Measurements from ENCODE around the gene SCYL3.
"Not testable (repeated sequence)": the region's sequence is repeated elsewhere in the genome, so short reads cannot be mapped to it uniquely, and the experiment has no call there.

Gene SCYL3

DNA sequence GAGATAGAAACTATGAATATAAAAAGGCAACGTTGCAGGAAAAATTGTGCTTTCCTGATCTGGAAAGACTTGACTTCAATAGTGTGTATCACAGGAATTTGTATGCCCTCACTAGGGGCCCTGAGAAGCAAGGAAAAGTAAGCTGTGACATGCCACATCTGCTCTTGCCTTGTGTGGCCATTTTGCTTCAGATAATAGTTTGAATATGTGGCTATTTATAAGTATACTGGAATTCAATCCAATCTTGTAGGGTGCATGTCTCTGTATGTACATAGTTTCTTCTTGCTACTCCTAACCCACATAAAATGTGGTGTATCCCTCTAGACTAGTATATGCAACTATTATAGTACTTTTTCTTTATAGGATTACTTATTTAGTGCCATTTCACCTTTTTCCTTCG, 31.1 kb upstream of the SCYL3 start:
- no peak overlapping the region for H3K4me3 ChIP-seq
- H3K9me3 ChIP-seq, result no peaks in the 10 kb centered on the region
- H4K20me1 ChIP-seq, result no peaks in the 10 kb centered on the region
- no peaks in the 10 kb centered on the region for H3K27me3 ChIP-seq
- no peaks in the 10 kb centered on the region for H3K36me3 ChIP-seq
- H3K9ac ChIP-seq, result no peak overlapping the region
- TF ChIP-seq Cebpa-rat (IDR thresholded peaks at IDR 0.05), result no peak
- H3K4me2 ChIP-seq, result no peak overlapping the region
- H3K27ac ChIP-seq, result no peak overlapping the region
- no peaks in the 10 kb centered on the region for H3K4me1 ChIP-seq

DNA sequence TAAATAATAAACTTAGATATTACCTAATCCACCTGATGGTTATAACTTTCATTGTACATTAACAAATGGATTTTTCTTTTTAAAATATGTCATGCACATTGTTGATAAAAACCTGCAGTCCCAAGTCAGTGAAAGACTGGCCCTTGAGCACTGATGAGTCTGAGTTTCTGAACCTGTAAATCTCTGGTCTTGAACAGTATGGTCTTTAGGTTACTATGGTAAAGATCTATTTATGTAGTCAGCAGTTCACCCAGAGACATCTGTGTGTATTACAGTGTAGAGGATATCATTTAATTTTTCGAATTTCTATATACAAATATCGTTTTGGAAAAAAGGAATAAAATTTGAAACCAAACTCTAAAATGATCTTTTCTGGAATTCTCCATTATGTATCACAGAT, 30.4 kb upstream of the SCYL3 start:
- Histone ChIP-seq H3K36me3 (no peaks in the 10 kb centered on the region), H3K9me3 (no peaks in the 10 kb centered on the region), H3K4me3 (no peak overlapping the region), H3K27ac (no peak overlapping the region), H3K4me2 (no peak overlapping the region), H3K9ac (no peak overlapping the region), H3K4me1 (no peaks in the 10 kb centered on the region), H3K27me3 (no peaks in the 10 kb centered on the region), H4K20me1 (no peaks in the 10 kb centered on the region)
- TF ChIP-seq Cebpa-rat (IDR thresholded peaks at IDR 0.05), result no peak

DNA sequence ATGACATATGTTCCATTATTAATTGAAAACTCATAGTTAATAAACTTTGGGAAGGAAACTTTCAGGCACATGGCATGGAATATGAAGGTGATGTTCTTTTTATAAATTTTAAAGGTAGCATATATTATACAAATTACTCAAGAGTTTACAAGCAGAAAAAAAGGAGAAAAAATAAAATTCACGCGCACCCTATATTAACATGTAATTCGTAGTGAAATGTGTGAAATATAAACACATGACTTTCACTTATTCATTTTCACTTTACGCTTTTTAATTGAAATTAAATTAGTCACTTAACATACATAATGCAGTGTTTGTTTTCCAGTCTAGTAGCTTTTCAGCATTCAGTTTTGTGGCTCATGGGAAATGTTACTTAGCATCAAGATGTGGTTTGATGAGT, 27.4 kb upstream of the SCYL3 start:
- no peak overlapping the region for H3K9ac ChIP-seq
- no peaks in the 10 kb centered on the region for H3K27me3 ChIP-seq
- no peaks in the 10 kb centered on the region for H4K20me1 ChIP-seq
- no peak overlapping the region for H3K4me3 ChIP-seq
- no peak overlapping the region for H3K4me2 ChIP-seq
- H3K36me3 ChIP-seq, result no peaks in the 10 kb centered on the region
- TF ChIP-seq Cebpa-rat (IDR thresholded peaks at IDR 0.05), result no peak
- H3K4me1 ChIP-seq, result no peaks in the 10 kb centered on the region
- no peak overlapping the region for H3K27ac ChIP-seq
- H3K9me3 ChIP-seq, result no peaks in the 10 kb centered on the region

DNA sequence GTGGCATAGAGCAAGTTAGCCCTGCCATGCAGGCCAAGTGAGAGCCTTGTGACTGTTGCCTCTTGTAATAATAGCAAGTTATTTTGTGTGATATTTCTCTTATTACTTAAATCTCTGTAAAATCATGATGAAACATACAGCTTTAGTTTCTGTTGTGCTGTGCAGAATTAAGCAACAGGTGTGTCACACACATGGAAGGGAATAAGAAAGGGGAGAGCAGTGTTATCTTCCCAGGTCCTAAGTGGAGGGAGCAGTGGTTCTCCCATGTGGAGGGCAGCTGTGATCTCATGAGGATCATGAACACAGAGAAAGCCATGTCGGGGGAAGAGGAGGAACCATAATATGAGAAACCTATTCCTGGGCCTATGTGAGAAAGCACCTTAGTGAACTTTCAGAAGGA, 25.2 kb upstream of the SCYL3 start:
- H3K36me3 ChIP-seq, result no peaks in the 10 kb centered on the region
- H3K9me3 ChIP-seq, result no peaks in the 10 kb centered on the region
- H4K20me1 ChIP-seq, result no peaks in the 10 kb centered on the region
- no peak for TF ChIP-seq Cebpa-rat (IDR thresholded peaks at IDR 0.05)
- H3K27ac ChIP-seq, result no peak overlapping the region
- no peak overlapping the region for H3K4me2 ChIP-seq
- H3K9ac ChIP-seq, result no peak overlapping the region
- H3K27me3 ChIP-seq, result no peaks in the 10 kb centered on the region
- no peak overlapping the region for H3K4me3 ChIP-seq
- H3K4me1 ChIP-seq, result no peaks in the 10 kb centered on the region

DNA sequence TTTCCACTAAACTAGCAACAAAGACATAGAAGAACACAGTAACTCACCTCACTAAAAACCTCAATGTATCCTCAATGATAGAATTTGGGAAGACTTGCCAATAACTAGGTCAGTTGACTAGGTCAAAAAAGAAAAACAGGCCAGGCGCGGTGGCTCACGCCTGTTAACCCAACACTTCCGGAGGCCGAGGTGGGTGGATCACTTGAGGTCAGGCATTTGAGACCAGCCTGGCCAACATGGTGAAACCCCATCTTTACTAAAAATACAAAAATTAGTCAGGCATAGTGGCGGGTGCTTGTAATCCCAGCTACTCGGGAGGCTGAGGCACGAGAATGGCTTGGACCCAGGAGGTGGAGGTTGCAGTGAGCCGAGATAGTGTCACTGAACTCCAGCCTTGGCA, 24.5 kb upstream of the SCYL3 start:
- not testable (repeated sequence) for H3K27ac ChIP-seq, H3K4me3 ChIP-seq, H3K9me3 ChIP-seq, H3K4me2 ChIP-seq, H4K20me1 ChIP-seq, H3K9ac ChIP-seq, H3K4me1 ChIP-seq, H3K36me3 ChIP-seq, H3K27me3 ChIP-seq

DNA sequence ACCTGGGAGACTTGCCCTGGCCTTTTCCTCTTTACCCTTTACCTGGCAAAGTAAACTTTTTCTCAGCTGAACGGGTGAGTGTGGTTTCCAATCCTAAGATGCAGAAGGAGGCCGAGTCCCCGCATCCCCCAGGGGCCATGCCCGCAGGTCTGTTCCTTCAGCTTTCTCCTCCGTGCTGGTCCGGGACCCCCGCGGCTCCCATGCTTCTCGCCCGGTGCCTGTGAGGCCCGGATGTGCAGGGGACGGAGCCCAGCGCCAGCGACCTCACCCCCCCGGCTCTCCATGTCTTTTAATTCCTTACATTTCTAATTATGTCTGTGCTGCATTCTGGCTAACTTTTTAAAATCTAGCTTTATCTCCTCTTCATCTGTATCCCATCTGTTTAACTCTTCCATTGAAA, 21.5 kb upstream of the SCYL3 start:
- no peak overlapping the region for H3K9ac ChIP-seq
- H3K9me3 ChIP-seq, result no peaks in the 10 kb centered on the region
- H4K20me1 ChIP-seq, result no peaks in the 10 kb centered on the region
- H3K4me3 ChIP-seq, result no peak overlapping the region
- H3K27me3 ChIP-seq, result no peaks in the 10 kb centered on the region
- no peaks in the 10 kb centered on the region for H3K4me1 ChIP-seq
- no peak overlapping the region for H3K4me2 ChIP-seq
- H3K36me3 ChIP-seq, result no peaks in the 10 kb centered on the region
- no peak overlapping the region for H3K27ac ChIP-seq
- no peak for TF ChIP-seq Cebpa-rat (IDR thresholded peaks at IDR 0.05)

DNA sequence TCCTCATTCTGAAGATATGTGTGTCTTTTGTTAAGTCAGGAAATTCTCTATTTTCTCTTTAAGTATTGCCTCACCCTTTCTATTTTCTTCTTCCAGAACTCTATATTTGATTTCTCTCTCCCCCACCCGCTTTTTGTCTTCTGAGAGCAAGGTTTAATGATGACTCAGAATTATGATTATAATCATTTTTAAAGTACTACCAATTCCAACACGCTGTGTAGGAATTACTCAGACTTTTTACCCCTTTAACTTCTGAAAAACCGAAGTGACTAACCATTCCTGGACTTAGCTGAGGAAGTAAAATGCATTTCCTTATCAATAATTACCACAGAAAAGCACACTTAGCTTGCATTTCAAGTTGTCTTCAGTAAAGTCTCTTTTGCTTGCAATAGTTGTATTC, 20.8 kb upstream of the SCYL3 start:
- Histone ChIP-seq H3K4me1 (no peaks in the 10 kb centered on the region), H3K9me3 (no peaks in the 10 kb centered on the region), H3K27me3 (no peaks in the 10 kb centered on the region), H3K9ac (no peak overlapping the region), H4K20me1 (no peaks in the 10 kb centered on the region), H3K36me3 (no peaks in the 10 kb centered on the region), H3K27ac (no peak overlapping the region), H3K4me2 (no peak overlapping the region), H3K4me3 (no peak overlapping the region)
- TF ChIP-seq Cebpa-rat (IDR thresholded peaks at IDR 0.05), result no peak

DNA sequence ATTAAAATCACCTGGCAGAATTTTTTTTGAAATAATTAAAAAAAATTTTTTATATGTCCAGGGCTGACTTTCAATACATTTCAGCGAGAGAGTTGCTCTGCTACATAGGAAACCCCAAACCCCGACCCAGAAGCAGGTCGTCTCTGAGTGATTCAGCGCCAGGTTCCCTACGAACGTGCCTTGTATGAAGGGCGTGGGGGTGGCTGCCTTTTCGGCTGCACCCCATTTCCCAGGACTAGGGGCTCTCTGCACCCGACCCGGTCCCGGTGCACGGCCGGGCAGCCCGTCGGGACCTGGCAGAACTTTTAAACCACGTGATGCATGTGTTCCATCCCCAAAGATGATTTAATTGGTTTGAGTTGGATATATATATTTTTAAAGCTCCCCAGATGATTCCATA, 15.8 kb upstream of the SCYL3 start:
- no peaks in the 10 kb centered on the region for H3K27me3 ChIP-seq
- H3K4me3 ChIP-seq, result no peak overlapping the region
- no peak overlapping the region for H3K27ac ChIP-seq
- no peaks in the 10 kb centered on the region for H3K9me3 ChIP-seq
- H3K36me3 ChIP-seq, result no peaks in the 10 kb centered on the region
- no peak overlapping the region for H3K4me2 ChIP-seq
- no peaks in the 10 kb centered on the region for H4K20me1 ChIP-seq
- no peak for TF ChIP-seq Cebpa-rat (IDR thresholded peaks at IDR 0.05)
- H3K9ac ChIP-seq, result no peak overlapping the region
- H3K4me1 ChIP-seq, result no peaks in the 10 kb centered on the region

DNA sequence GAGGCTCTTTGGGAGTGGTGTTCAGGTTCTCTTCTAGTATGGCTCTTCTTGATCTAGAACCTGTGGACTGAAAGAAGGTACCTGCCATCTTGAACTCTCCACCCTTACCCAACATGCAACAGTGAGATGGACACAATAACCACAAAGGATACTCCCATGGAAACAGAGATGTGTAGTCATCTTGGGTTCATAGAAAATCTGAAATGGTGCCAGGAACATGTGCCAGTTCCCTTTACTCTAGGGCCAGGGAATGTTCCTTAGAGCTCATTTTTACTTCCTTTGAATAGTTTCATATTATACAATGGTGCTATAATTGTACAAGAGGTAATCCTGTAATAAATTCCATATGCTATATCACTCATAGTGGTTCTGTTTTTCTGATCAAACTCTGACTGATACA, 13.2 kb upstream of the SCYL3 start:
- no peak overlapping the region for H3K27ac ChIP-seq
- H3K4me2 ChIP-seq, result no peak overlapping the region

DNA sequence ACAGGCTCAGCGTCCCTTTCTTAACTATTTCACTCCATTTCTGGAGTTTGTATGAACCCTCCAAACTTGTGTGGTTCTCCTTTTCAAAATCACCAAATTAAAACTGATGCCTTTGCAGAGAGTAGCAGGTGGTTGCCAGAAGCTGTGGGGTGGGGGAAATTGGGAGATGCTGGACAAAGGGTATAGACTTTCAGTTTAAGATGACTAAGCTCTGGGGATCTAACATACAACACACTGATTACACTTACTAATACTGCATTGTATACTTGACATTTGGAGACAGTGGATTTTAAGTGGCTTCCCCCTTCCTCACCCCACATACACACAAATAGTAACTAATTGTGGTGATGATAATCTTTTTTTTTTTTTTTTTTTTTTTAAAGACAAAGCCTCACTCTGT, 11.1 kb upstream of the SCYL3 start:
- H3K9ac ChIP-seq, result no peak overlapping the region

More for the DNA sequence above, 13.2 kb upstream of the SCYL3 start:
- no peaks in the 10 kb centered on the region for H3K9me3 ChIP-seq
- TF ChIP-seq Cebpa-rat (IDR thresholded peaks at IDR 0.05), result no peak
- no peaks in the 10 kb centered on the region for H3K27me3 ChIP-seq
- H3K4me1 ChIP-seq, result peaks cover 8% of the 10 kb centered on the region
- no peaks in the 10 kb centered on the region for H3K36me3 ChIP-seq
- no peak overlapping the region for H3K4me3 ChIP-seq
- H3K9ac ChIP-seq, result no peak overlapping the region
- no peaks in the 10 kb centered on the region for H4K20me1 ChIP-seq

DNA sequence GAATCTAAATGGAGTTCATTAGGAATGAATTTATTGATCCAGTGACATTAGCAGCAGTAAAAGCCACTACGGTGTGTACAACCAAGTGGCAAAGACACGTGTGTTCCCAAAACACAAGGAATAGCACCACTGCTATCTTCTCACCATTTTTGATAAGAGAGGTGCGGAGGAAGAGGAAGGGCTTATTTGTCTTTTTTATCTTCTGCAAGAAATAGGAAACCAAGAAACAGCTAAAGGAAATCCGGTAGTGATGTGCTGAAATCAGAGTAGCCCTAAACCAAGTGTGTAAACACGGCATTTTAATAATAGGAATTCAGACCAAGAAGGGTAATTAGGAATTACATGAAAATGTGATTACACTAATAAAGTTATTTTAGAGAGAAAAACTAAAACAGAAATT, 9.1 kb upstream of the SCYL3 start:
- TF ChIP-seq Cebpa-rat (IDR thresholded peaks at IDR 0.05), result no peak
- H3K4me1 ChIP-seq, result peaks cover 8% of the 10 kb centered on the region
- H3K4me2 ChIP-seq, result peak overlapping the region; percentile 12; the same call in 1 of the 2 replicates

More for the DNA sequence above, 11.1 kb upstream of the SCYL3 start:
- H3K36me3 ChIP-seq, result no peaks in the 10 kb centered on the region
- no peaks in the 10 kb centered on the region for H3K9me3 ChIP-seq
- no peak for TF ChIP-seq Cebpa-rat (IDR thresholded peaks at IDR 0.05)
- no peak overlapping the region for H3K4me2 ChIP-seq
- H3K4me3 ChIP-seq, result no peak overlapping the region
- no peaks in the 10 kb centered on the region for H3K27me3 ChIP-seq
- no peaks in the 10 kb centered on the region for H4K20me1 ChIP-seq
- H3K4me1 ChIP-seq, result peaks cover 8% of the 10 kb centered on the region
- no peak overlapping the region for H3K27ac ChIP-seq

More for the DNA sequence above, 9.1 kb upstream of the SCYL3 start:
- no peaks in the 10 kb centered on the region for H3K36me3 ChIP-seq
- H3K9ac ChIP-seq, result no peak overlapping the region
- no peaks in the 10 kb centered on the region for H3K27me3 ChIP-seq
- H3K4me3 ChIP-seq, result no peak overlapping the region
- H3K27ac ChIP-seq, result no peak overlapping the region
- no peaks in the 10 kb centered on the region for H3K9me3 ChIP-seq
- no peaks in the 10 kb centered on the region for H4K20me1 ChIP-seq

All from BLaER1 (cell line).